SH-SY5Y (cell line): ENCODE results near the gene SPATA1.

Source experiments
- GATA2 ChIP-seq: IDR thresholded peaks from 2 replicates; pipeline ENCODE4 v1.6.1; 2011; ENCODE audit warnings: mild to moderate bottlenecking, low read depth, low read length
- GATA3 ChIP-seq: IDR thresholded peaks from 2 replicates; pipeline ENCODE4 v1.6.1; 2011; ENCODE audit warnings: low read depth, mild to moderate bottlenecking, low read length, moderate library complexity

DNA sequence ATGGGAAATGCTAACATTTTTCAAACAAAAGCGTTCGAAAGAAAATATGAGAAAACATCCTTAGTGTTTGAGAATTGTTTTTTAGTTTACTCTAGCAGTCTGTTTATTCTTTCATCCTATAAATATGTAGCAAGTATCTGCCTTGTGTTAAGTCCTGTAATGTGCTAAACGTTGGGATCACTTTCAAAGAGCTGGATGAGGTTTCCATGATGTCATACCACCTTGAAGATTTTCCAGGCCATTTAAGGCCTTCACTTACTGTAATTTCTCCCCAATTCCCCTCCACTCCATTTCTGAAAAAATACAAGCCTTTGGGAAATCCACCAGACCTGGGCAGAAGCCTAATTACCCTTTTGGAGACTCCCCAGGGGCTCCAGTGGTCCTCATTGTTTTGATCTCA lies 92.2 kb downstream of the SPATA1 start:
- TF ChIP-seq GATA3 (no peak), GATA2 (no peak)
